Coronary artery (tissue), 2 donors: ENCODE data around the gene CPEB1.

Source experiments
- DNase-seq: peaks from one replicate; pipeline ENCODE4 v3.0.0-alpha.2; 2017; ENCODE audit warnings: low spot score
- H3K27ac ChIP-seq, 2 donors: fragments of 200-600 bp; sonication (generic); one replicate each; pipeline ENCODE4 v1.5.1; 2016 to 2019
- H3K4me3 ChIP-seq: fragments of 200-600 bp; sonication (generic); 2 replicates; pipeline ENCODE4 v1.5.1; 2016; ENCODE audit warnings: mild to moderate bottlenecking, moderate library complexity
- CTCF ChIP-seq: fragments of 200-600 bp; sonication (generic); IDR thresholded peaks from one replicate; pipeline ENCODE4 v1.5.1; 2019; ENCODE audit warnings: antibody characterized with exemption

CPEB1 gene

DNA sequence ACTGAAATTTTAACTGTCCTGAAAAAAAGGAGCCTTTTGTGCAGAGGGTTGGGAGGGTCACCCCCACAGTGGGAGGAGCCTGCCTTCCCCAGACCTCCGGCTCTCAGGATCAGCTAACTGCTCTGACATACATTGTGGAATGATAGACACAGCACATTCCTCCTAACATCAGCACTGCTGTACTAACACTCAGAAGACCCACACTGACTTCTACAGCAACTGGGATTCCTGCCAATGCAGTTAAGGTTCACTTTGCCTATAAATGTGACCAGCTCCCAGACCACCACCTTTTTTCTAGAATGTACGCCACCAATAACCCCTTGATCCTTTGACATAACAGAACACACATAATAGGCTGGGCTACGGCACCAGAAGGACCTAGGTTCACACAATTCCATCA lies 3.2 kb downstream of the CPEB1 start:
- TF ChIP-seq CTCF: no peak
- H3K27ac ChIP-seq: no peak overlapping the region
- no peak for DNase-seq

GRCh38 chr15:82642656-82643055 lies 4.5 kb downstream of the CPEB1 start:
- no peak for TF ChIP-seq CTCF
- no peak for DNase-seq
- Histone ChIP-seq H3K4me3 (no peak overlapping the region), H3K27ac (no peak overlapping the region)

More for the DNA sequence above, 3.2 kb downstream of the CPEB1 start:
- H3K4me3 ChIP-seq: no peak overlapping the region

- no peak overlapping the region for H3K27ac ChIP-seq
- TF ChIP-seq CTCF: no peak
Measured at GRCh38 chr15:82641129-82641798, 5.9 kb downstream of the CPEB1 start.

GRCh38 chr15:82640672-82641071 lies 6.5 kb downstream of the CPEB1 start:
- Histone ChIP-seq H3K4me3 (no peak overlapping the region), H3K27ac (no peak overlapping the region)
- no peak for DNase-seq
- TF ChIP-seq CTCF: no peak

More at GRCh38 chr15:82641129-82641798, 5.9 kb downstream of the CPEB1 start:
- no peak for DNase-seq
- no peak overlapping the region for H3K4me3 ChIP-seq

DNA sequence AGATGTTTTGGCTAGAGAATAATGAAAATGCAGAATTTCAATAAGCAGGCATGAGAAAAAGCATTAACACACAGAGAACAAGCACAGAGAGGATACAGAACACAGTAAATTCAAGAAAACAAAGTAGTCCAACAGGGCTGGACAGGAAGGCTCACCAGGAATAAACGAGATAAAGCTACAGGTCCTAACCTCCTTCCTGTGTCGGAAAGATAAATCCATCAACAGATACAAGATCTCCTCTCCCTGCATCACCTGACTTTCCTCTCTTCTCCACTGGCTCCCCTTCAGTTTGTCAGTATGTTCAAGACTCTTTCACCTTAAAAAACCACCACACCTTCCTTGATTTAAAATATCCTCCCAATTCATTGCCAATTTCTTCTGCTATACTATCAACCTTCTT lies 11.4 kb downstream of the CPEB1 start:
- Histone ChIP-seq H3K27ac (no peak overlapping the region), H3K4me3 (no peak overlapping the region)
- DNase-seq: no peak
- no peak for TF ChIP-seq CTCF

DNA sequence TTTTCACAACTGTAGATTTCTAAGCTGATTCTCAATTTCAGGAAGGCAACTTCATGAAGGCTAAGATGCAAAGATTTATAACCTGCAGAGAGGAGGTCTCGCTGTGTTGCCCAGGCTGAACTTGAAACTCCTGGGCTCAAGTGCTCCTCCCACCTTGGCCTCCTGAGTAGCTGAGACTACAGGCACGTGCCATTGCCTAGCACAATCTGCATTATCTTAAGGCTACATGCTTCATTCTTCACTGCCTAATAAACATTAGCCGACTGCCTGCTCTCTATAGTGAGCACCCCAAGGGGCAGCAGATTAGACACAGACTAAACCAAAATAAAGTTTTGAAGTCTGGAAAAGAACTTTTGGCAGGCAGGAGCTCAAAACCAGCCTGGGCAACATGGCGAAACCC lies 17.1 kb downstream of the CPEB1 start:
- TF ChIP-seq CTCF: no peak
- H3K4me3 ChIP-seq: no peak overlapping the region
- no peak for DNase-seq
- no peak overlapping the region for H3K27ac ChIP-seq

GRCh38 chr15:82625136-82625535 lies 22.0 kb downstream of the CPEB1 start:
- TF ChIP-seq CTCF: no peak
- no peak for DNase-seq
- Histone ChIP-seq H3K27ac (no peak overlapping the region), H3K4me3 (no peak overlapping the region)
